Uterus (tissue), 4 donors: ENCODE data around the gene EIF2B4. TPM values are rescaled to one million over a fixed set of nuclear protein-coding genes. Genes with fewer than 3 reads are reported as not detected.

Experiments used
- DNase-seq, 2 donors: peaks; one replicate each; pipeline ENCODE4 v3.0.0-alpha.2; 2019 to 2020
- H3K27ac ChIP-seq, 2 donors: fragments of 200-600 bp; sonication (generic); 1 replicate in 1 of 2; 2 replicates in 1 of 2; pipeline ENCODE4 v1.5.1; 2016 to 2018
- H3K27me3 ChIP-seq, 2 donors: fragments of 200-600 bp; sonication (generic); one replicate each; pipeline ENCODE4 v1.5.1; 2018 to 2019; ENCODE audit warnings: control low read depth in 1 of 2
- H3K36me3 ChIP-seq, 2 donors: fragments of 200-600 bp; sonication (generic); one replicate each; pipeline ENCODE4 v1.5.1; 2019; ENCODE audit warnings: control low read depth in 1 of 2
- H3K4me1 ChIP-seq, 2 donors: fragments of 200-600 bp; sonication (generic); one replicate each; pipeline ENCODE4 v1.5.1; 2018 to 2019; ENCODE audit warnings: control low read depth in 1 of 2
- H3K4me3 ChIP-seq, 2 donors: fragments of 200-600 bp; sonication (generic); 1 replicate in 1 of 2; 2 replicates in 1 of 2; pipeline ENCODE4 v1.5.1; 2018 to 2019; ENCODE audit warnings: mild to moderate bottlenecking in 1 of 2
- H3K9me3 ChIP-seq, 2 donors: fragments of 200-600 bp; sonication (generic); one replicate each; pipeline ENCODE4 v1.5.1; 2019; ENCODE audit warnings: control low read depth in 1 of 2
- CTCF ChIP-seq, 4 experiments: fragments of 200-600 bp in 2 of 4; fragments of 450-650 bp in 2 of 4; sonication (generic) in 2 of 4; IDR thresholded peaks; one replicate each; pipeline ENCODE4 v1.5.1; 2016 to 2019; ENCODE audit warnings: antibody characterized with exemption in 4 of 4, mild to moderate bottlenecking in 2 of 4, moderate library complexity in 1 of 4
- POLR2A ChIP-seq, 2 donors: fragments of 450-650 bp; IDR thresholded peaks; one replicate each; pipeline ENCODE4 v1.6.1; 2016; ENCODE audit warnings: antibody characterized with exemption in 2 of 2, mild to moderate bottlenecking in 1 of 2, moderate library complexity in 1 of 2
- intact Hi-C: fragments of 100-400 bp; cut with DNase I; formaldehyde crosslinking; loops from one replicate; pipeline ENCODE4 v1.15.1; 2023; ENCODE audit warnings: low total_unique reads
- total RNA-seq, 4 donors: library from RNA; depleted of rRNA in 3 of 4; stranded (reverse); fragments of >200 nt in 3 of 4; gene quantifications; one replicate each; pipeline versions ENCODE4 v1.1.0 to v1.2.4, GENCODE V29; 2014 to 2023
- donor health status: DM: yes; HTN: yes; CAD: no.

Gene EIF2B4
- total RNA-seq, 4 donors from 2014 or later = 7.9 to 51.7 (median 13.8) TPM

DNA sequence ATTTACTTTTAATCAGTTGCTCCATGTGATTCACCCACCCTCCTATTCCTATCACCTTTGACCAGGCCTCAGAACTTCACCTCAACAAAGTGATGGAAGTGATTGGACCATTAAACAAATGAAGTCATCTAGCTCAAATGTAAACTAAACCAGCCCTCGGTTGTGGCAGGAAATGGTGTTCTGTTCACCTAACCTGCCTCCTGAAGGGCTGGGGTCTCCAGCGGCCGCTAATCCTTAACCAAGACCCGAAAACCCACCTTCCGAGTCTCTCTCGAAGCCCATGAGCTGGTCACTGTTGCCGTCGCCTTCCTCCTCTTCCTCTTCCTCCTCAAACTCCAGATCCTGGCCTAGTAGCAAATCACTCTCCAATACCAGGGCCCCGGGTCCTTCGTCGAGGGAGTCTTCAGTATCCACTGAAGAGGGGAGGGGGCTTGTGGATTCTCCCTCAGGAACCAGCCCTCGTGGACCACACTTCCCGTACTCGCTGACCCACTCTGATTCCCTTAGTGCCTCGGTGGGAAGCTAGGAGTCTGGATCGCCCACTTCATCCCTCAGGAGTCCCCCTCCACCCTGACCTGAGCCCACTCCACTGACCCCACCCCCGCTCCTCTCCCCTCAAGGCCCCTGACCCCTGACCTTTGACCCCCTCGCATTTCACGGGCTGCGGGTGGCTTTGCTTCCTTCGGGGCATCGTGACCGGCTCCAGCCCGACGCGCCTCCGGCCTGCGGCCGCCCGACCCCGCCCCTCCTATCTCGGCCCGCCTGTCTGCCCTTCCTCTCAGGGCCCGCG is 9.9 kb upstream of the EIF2B4 start:
- intact Hi-C loops = no loop called here
- TF ChIP-seq POLR2A (IDR thresholded peaks at IDR 0.05) (no peak), CTCF (IDR thresholded peaks at IDR 0.05) (no peak)
- Histone ChIP-seq H3K27me3 (no peaks in the 10 kb centered on the region), H3K36me3 (no peaks in the 10 kb centered on the region), H3K9me3 (no peaks in the 10 kb centered on the region), H3K27ac (peak overlapping the region; percentile 82 to 90), H3K4me3 (peak overlapping the region; percentile 55 to 71), H3K4me1 (no peaks in the 10 kb centered on the region)
- peak; percentile 70 to 75 for DNase-seq

- TF ChIP-seq CTCF (IDR thresholded peaks at IDR 0.05) (no peak), POLR2A (IDR thresholded peaks at IDR 0.05) (no peak)
- no peak for DNase-seq
- no peaks in the 10 kb centered on the region for H3K36me3 ChIP-seq
- peak overlapping the region in 1 of 2 donors; percentile 71 for H3K4me3 ChIP-seq
- no peaks in the 10 kb centered on the region for H3K9me3 ChIP-seq
- no peaks in the 10 kb centered on the region for H3K27me3 ChIP-seq
- intact Hi-C loops = no loop called here
- peak overlapping the region in 1 of 2 donors; percentile 82 for H3K27ac ChIP-seq
- no peaks in the 10 kb centered on the region for H3K4me1 ChIP-seq
These were observed 9.3 kb upstream of the EIF2B4 start for GRCh38 chr2:27379383-27379835.

DNA sequence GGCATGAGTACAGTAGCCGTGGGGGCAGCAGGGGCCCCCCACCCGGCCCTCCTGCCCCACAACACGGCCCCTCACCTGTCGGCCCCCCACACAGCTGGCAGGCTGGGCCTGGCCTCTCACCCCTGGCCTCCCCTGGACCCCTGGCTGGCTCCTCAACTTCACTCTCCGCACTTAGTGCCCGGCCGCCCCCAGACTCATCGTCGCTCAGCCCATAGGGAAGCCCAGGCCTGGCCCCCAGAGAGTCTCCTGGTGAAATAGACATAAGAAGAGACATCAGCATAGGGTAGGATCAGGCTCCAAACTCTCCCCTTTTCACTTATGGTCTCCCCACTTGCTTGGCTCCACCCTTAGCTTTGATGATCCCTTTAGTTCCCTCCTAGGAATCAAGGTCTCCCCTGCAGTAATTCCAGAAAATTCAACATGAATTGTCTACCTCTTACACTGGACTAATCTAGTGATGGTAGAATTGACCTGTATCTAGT is 8.7 kb upstream of the EIF2B4 start:
- Histone ChIP-seq H3K4me3 (no peak overlapping the region), H3K36me3 (no peaks in the 10 kb centered on the region), H3K27ac (no peak overlapping the region), H3K4me1 (no peaks in the 10 kb centered on the region), H3K27me3 (no peaks in the 10 kb centered on the region), H3K9me3 (no peaks in the 10 kb centered on the region)
- intact Hi-C loops = no loop called here
- TF ChIP-seq POLR2A (IDR thresholded peaks at IDR 0.05) (no peak), CTCF (IDR thresholded peaks at IDR 0.05) (no peak)
- no peak for DNase-seq

- Histone ChIP-seq H3K4me3 (no peak overlapping the region), H3K27ac (no peak overlapping the region), H3K4me1 (peaks cover 0 to under 1% of the 10 kb centered on the region in 2 donors), H3K36me3 (no peaks in the 10 kb centered on the region), H3K9me3 (no peaks in the 10 kb centered on the region), H3K27me3 (no peaks in the 10 kb centered on the region)
- intact Hi-C loops = no loop called here
- TF ChIP-seq CTCF (IDR thresholded peaks at IDR 0.05) = no peak
- no peak for TF ChIP-seq POLR2A (IDR thresholded peaks at IDR 0.05)
- DNase-seq = no peak
These were observed 8.1 kb upstream of the EIF2B4 start for GRCh38 chr2:27378096-27378808.

DNA sequence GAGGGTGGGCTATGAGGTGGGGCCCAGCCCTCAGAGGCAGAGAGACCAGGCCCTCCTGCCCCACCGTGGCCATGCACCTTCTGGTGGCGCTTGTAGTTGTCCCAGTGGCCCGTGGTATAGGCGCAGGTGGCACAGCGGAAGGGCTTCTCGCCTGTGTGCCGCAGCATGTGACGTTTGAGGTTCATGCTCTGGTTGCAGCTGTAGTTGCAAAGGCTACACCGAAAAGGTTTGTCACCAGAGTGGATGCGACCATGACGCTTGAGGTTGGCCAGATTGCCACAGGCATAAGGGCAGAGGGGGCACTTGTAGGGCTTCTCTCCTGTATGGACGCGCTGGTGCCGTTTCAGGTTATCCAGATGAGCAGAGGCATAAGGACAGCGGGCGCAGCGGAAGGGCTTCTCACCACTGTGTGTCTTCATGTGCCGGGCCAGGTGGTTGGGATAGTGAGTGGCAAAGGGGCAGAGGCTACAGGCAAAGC is 7.5 kb upstream of the EIF2B4 start:
- Histone ChIP-seq H3K27me3 (no peaks in the 10 kb centered on the region), H3K4me1 (peaks cover 0 to 6% of the 10 kb centered on the region in 2 donors), H3K36me3 (no peaks in the 10 kb centered on the region), H3K27ac (no peak overlapping the region), H3K4me3 (no peak overlapping the region), H3K9me3 (no peaks in the 10 kb centered on the region)
- DNase-seq = no peak
- intact Hi-C loops = no loop called here
- TF ChIP-seq POLR2A (IDR thresholded peaks at IDR 0.05) (no peak), CTCF (IDR thresholded peaks at IDR 0.05) (no peak)
